Measurements from ENCODE around the gene AP1M2. TPM values are rescaled to one million over a fixed set of nuclear protein-coding genes. Genes with fewer than 3 reads are reported as not detected.

AP1M2 gene
- polyA plus RNA-seq, 2 of the 4 experiments (the other 2 are of a cell fraction), result 17.4 to 53.1 TPM

GRCh38 chr19:10580979-10581631, 6.0 kb downstream of the AP1M2 start (continued):
- TF ChIP-seq CHD2 (IDR thresholded peaks at IDR 0.05; ENCODE audit: low read length, partially characterized antibody) (no peak), HOXB5 (CRISPR knock-in tag; IDR thresholded peaks at IDR 0.05) (no peak), EP300 (IDR thresholded peaks at IDR 0.05) (no peak), MYC (IDR thresholded peaks at IDR 0.05; ENCODE audit: borderline replicate concordance, low read length) (peak; percentile 71; the same call in 1 of the 2 replicates), PHF8 (IDR thresholded peaks at IDR 0.05; ENCODE audit: borderline replicate concordance, low read depth) (no peak), KDM1A (IDR thresholded peaks at IDR 0.05; ENCODE audit: low read depth) (no peak)
- TF ChIP-seq, protein P1, sequence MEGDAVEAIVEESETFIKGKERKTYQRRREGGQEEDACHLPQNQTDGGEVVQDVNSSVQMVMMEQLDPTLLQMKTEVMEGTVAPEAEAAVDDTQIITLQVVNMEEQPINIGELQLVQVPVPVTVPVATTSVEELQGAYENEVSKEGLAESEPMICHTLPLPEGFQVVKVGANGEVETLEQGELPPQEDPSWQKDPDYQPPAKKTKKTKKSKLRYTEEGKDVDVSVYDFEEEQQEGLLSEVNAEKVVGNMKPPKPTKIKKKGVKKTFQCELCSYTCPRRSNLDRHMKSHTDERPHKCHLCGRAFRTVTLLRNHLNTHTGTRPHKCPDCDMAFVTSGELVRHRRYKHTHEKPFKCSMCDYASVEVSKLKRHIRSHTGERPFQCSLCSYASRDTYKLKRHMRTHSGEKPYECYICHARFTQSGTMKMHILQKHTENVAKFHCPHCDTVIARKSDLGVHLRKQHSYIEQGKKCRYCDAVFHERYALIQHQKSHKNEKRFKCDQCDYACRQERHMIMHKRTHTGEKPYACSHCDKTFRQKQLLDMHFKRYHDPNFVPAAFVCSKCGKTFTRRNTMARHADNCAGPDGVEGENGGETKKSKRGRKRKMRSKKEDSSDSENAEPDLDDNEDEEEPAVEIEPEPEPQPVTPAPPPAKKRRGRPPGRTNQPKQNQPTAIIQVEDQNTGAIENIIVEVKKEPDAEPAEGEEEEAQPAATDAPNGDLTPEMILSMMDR (IDR thresholded peaks at IDR 0.05), result peak; percentile 75

DNA sequence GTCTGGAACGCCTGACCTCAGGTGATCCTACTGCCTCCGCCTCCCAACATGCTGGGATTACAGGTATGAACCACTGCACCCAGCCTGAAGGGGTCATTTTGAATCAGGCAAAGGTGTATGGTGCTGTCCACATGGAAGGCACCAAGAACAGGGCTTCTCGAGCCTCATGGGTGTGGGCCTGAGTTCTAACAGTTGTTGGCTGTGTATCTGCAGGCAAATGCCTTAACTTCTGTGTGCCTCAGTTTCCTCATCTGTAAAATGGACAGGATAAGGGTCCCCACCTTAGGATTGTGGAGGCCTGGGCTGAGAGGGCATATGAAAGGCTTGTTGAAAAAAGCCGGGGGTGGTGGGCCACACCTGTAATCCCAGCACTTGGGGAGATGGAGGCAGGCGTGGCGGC, 9.2 kb downstream of the AP1M2 start:
- Histone ChIP-seq H3K4me3 (no peak overlapping the region), H3K27ac (peak overlapping the region; percentile 81 to 93), H3K4me1 (0 out of 3 replicates have a peak, but pooled peaks cover 5% of the 10 kb centered on the region), H3K4me2 (peak overlapping the region; percentile 89), H3K9me3 (no peaks in the 10 kb centered on the region)
- TF ChIP-seq PHF8 (IDR thresholded peaks at IDR 0.05; ENCODE audit: borderline replicate concordance, low read depth), result no peak
- TF ChIP-seq CHD2 (IDR thresholded peaks at IDR 0.05; ENCODE audit: low read length, partially characterized antibody), result no peak
- no peak for TF ChIP-seq ESRRA (IDR thresholded peaks at IDR 0.05; ENCODE audit: borderline replicate concordance, low read length)
- no peak for TF ChIP-seq CHD4 (IDR thresholded peaks at IDR 0.05; ENCODE audit: borderline replicate concordance)
- TF ChIP-seq, protein P1 (IDR thresholded peaks at IDR 0.05), result no peak
- TF ChIP-seq FOSL2 (IDR thresholded peaks at IDR 0.05), result no peak
- no peak for TF ChIP-seq FOSL2 (CRISPR knock-in tag; IDR thresholded peaks at IDR 0.05)
- TF ChIP-seq, protein P2, sequence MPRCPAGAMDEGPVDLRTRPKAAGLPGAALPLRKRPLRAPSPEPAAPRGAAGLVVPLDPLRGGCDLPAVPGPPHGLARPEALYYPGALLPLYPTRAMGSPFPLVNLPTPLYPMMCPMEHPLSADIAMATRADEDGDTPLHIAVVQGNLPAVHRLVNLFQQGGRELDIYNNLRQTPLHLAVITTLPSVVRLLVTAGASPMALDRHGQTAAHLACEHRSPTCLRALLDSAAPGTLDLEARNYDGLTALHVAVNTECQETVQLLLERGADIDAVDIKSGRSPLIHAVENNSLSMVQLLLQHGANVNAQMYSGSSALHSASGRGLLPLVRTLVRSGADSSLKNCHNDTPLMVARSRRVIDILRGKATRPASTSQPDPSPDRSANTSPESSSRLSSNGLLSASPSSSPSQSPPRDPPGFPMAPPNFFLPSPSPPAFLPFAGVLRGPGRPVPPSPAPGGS (IDR thresholded peaks at IDR 0.05), result no peak
- no peak for TF ChIP-seq NFE2L2 (conservative IDR thresholded peaks at IDR 0.05; ENCODE audit: low read length)
- no peak for TF ChIP-seq FOSB (CRISPR knock-in tag; IDR thresholded peaks at IDR 0.05)
- no peak for TF ChIP-seq ATOH8 (CRISPR knock-in tag; IDR thresholded peaks at IDR 0.05; ENCODE audit: low read depth)
- no peak for TF ChIP-seq NPAS2 (CRISPR knock-in tag; IDR thresholded peaks at IDR 0.05; ENCODE audit: borderline replicate concordance)
- TF ChIP-seq GATA3 (IDR thresholded peaks at IDR 0.05; ENCODE audit: borderline replicate concordance), result no peak
- TF ChIP-seq RNF2 (IDR thresholded peaks at IDR 0.05; ENCODE audit: borderline replicate concordance, low read depth), result no peak
- no peak for TF ChIP-seq TP53 (CRISPR knock-in tag; IDR thresholded peaks at IDR 0.05)
- no peak for TF ChIP-seq MYC (IDR thresholded peaks at IDR 0.05; ENCODE audit: borderline replicate concordance, low read length)
- TF ChIP-seq CEBPB (IDR thresholded peaks at IDR 0.05), result no peak
- TF ChIP-seq, protein P3, sequence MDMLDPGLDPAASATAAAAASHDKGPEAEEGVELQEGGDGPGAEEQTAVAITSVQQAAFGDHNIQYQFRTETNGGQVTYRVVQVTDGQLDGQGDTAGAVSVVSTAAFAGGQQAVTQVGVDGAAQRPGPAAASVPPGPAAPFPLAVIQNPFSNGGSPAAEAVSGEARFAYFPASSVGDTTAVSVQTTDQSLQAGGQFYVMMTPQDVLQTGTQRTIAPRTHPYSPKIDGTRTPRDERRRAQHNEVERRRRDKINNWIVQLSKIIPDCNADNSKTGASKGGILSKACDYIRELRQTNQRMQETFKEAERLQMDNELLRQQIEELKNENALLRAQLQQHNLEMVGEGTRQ (IDR thresholded peaks at IDR 0.05), result no peak
- no peak for TF ChIP-seq RFX5 (IDR thresholded peaks at IDR 0.05)
- no peak for TF ChIP-seq POLR2AphosphoS2 (conservative IDR thresholded peaks at IDR 0.05; ENCODE audit: low read length)
- TF ChIP-seq E2F6 (IDR thresholded peaks at IDR 0.05; ENCODE audit: borderline replicate concordance, low read depth), result no peak
- ChIA-PET POLR2A (interaction anchor here (0.6 to 0.7 kb wide), 6 partner anchors 50 to 123 kb away, joined by 3 to 7 read pairs (median 4); partner anchors contain the start of gene QTRT1), CTCF (interaction anchor here (0.6 to 7.0 kb wide), 4 partner anchors 68 to 162 kb away, joined by 3 to 296 read pairs (median 4); no protein-coding TSS in a partner anchor)
- no peak for FAIRE-seq
- no peak for ATAC-seq
- DNase-seq (ENCODE audit: low read depth in 1 of 2, low spot score in 1 of 2), result no peak
- 67% methylated on average over 3 of the region's 6 CpGs for WGBS (ENCODE audit: missing lambda C conversion rate)
